Stomach (tissue), 4 donors: ENCODE measurements around the gene GRAMD2B.

Source experiments
- EP300 ChIP-seq: sonication (generic); formaldehyde crosslinking; IDR thresholded peaks from one replicate; pipeline ENCODE4 v1.6.1; 2017; ENCODE audit warnings: antibody characterized with exemption
- POLR2A ChIP-seq, 4 donors: fragments of 450-650 bp; IDR thresholded peaks; one replicate each; pipeline ENCODE4 v1.6.1; 2016; ENCODE audit warnings: antibody characterized with exemption in 4 of 4, control low read depth in 2 of 4, mild to moderate bottlenecking in 1 of 4, moderate library complexity in 1 of 4
- TF ChIP-seq, protein P1 (sequence below), 7 experiments: fragments of 450-650 bp in 4 of 7; fragments of 200-600 bp in 3 of 7; sonication (generic) in 3 of 7; IDR thresholded peaks; one replicate each; pipeline ENCODE4 v1.5.1; 2016 to 2019; ENCODE audit warnings: antibody characterized with exemption in 7 of 7, control low read depth in 2 of 7, mild to moderate bottlenecking in 1 of 7

- TF ChIP-seq POLR2A (IDR thresholded peaks at IDR 0.05): no peak
- TF ChIP-seq, protein P1, sequence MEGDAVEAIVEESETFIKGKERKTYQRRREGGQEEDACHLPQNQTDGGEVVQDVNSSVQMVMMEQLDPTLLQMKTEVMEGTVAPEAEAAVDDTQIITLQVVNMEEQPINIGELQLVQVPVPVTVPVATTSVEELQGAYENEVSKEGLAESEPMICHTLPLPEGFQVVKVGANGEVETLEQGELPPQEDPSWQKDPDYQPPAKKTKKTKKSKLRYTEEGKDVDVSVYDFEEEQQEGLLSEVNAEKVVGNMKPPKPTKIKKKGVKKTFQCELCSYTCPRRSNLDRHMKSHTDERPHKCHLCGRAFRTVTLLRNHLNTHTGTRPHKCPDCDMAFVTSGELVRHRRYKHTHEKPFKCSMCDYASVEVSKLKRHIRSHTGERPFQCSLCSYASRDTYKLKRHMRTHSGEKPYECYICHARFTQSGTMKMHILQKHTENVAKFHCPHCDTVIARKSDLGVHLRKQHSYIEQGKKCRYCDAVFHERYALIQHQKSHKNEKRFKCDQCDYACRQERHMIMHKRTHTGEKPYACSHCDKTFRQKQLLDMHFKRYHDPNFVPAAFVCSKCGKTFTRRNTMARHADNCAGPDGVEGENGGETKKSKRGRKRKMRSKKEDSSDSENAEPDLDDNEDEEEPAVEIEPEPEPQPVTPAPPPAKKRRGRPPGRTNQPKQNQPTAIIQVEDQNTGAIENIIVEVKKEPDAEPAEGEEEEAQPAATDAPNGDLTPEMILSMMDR (IDR thresholded peaks at IDR 0.05): no peak
- TF ChIP-seq EP300: no peak
These were observed 65.3 kb downstream of the GRAMD2B start for GRCh38 chr5:126488443-126489065.
